Measurements from ENCODE around the gene NTHL1.
"Not testable (repeated sequence)": the region's sequence is repeated elsewhere in the genome, so short reads cannot be mapped to it uniquely, and the experiment has no call there.

The NTHL1 gene

GRCh38 chr16:2040041-2040786, 7.4 kb downstream of the NTHL1 start:
- DNase-seq, result no peak

- DNase-seq, result peak; percentile 17
Observed at GRCh38 chr16:2039274-2040031, 8.2 kb downstream of the NTHL1 start.

GRCh38 chr16:2038382-2039231, 9.0 kb downstream of the NTHL1 start:
- no peak for DNase-seq

GRCh38 chr16:2037647-2038381, 9.8 kb downstream of the NTHL1 start:
- DNase-seq, result no peak

- DNase-seq, result no peak
Observed at GRCh38 chr16:2037115-2037514, 10.5 kb downstream of the NTHL1 start.

- DNase-seq, result no peak
Observed at GRCh38 chr16:2036200-2036966, 11.3 kb downstream of the NTHL1 start.

GRCh38 chr16:2035431-2036199, 12.0 kb downstream of the NTHL1 start:
- peak; percentile 13 for DNase-seq

GRCh38 chr16:2034696-2035430, 12.8 kb downstream of the NTHL1 start:
- no peak for DNase-seq

GRCh38 chr16:2033909-2034695, 13.5 kb downstream of the NTHL1 start:
- not testable (repeated sequence) for DNase-seq

GRCh38 chr16:2033057-2033908, 14.4 kb downstream of the NTHL1 start:
- no peak for DNase-seq

GRCh38 chr16:2032285-2033056, 15.2 kb downstream of the NTHL1 start:
- DNase-seq, result no peak

- DNase-seq, result no peak
Observed at GRCh38 chr16:2031081-2031577, 16.5 kb downstream of the NTHL1 start.

GRCh38 chr16:2030036-2030435, 17.6 kb downstream of the NTHL1 start:
- DNase-seq, result no peak

- DNase-seq, result no peak
Observed at GRCh38 chr16:2029350-2029749, 18.3 kb downstream of the NTHL1 start.

GRCh38 chr16:2028620-2029220, 18.9 kb downstream of the NTHL1 start:
- no peak for DNase-seq

- DNase-seq, result no peak
Observed at GRCh38 chr16:2028146-2028545, 19.5 kb downstream of the NTHL1 start.
